Measurements from ENCODE around the gene FXYD6.

FXYD6 gene

DNA sequence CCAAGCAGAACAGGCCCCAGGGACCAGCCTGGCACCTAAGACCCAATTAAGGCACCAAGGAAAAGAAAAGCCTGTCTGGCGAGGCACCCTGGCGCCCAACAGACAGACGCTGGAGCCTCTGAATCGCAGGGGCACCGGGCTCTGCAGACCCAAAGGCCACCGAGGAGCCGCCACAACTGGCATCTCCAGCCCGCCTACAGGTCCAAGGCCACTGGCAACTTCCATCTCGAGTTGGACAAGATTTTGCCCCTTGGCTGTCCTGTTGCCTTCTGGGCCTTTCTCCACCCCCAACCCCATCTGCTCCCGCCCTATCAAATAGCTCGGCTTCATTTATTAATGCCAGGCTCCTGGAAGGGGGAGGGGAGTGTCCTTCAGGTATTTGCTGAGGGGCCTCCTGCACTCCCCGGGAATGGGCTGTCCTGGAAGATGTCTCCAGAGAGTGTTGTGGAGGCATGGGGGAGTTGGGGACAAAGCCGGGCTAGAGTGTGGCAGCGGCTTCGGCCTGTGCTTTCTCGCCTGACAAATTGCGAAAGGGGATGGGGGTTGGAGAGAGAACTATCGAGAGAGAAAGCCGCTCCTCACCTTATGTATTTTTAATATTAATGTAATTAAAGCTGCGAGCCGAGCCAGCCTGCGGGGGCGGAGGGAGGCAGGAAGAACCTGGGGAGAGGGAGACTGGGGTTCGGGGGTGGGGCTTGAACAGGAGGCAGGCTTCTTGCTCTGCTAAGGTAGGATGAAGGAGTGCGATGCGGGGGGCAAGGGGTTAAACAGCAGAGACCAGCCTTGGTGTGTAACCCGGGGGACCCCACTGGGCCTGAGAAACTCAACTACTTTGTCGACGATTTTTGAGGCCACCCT lies 81.5 kb downstream of the FXYD6 start:
- Histone ChIP-seq H3K4me1 (ENCODE audit: control insufficient read depth, insufficient read depth, low read length) (peaks cover 13% of the 10 kb centered on the region), H3K4me3 (ENCODE audit: low read depth, low read length) (peak overlapping the region; percentile 63), H3K27me3 (ENCODE audit: control insufficient read depth, insufficient read depth, low read length) (peaks cover 74% of the 10 kb centered on the region), H3K9me3 (ENCODE audit: control insufficient read depth, insufficient read depth, low read length) (no peaks in the 10 kb centered on the region), H3K36me3 (ENCODE audit: control insufficient read depth, insufficient read depth, low read length) (no peaks in the 10 kb centered on the region), H3K27ac (ENCODE audit: low read depth, low read length) (no peak overlapping the region), H3K9ac (ENCODE audit: low read depth, low read length) (no peak overlapping the region)

DNA sequence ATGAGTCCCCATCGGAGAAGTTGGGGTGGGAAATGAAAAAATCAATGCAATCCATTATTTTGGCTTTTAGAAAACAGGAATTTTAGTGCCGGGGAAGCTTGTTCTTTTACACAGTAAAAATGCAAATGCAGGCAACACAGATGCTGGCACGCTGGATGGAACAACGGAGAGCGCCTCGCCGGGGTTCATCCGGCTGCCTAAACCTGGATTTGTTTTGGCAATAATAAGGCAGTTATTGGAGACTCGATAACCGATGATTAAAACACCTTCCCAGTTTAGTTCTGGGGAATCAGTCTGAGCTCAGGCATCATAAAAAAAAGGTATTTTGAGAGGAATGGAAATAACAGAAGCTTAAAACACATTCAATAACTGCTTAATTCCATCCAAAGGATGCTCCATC lies 82.3 kb downstream of the FXYD6 start:
- Histone ChIP-seq H3K9me3 (ENCODE audit: control insufficient read depth, insufficient read depth, low read length) (no peaks in the 10 kb centered on the region), H3K4me3 (ENCODE audit: low read depth, low read length) (no peak overlapping the region), H3K4me1 (ENCODE audit: control insufficient read depth, insufficient read depth, low read length) (peaks cover 13% of the 10 kb centered on the region), H3K9ac (ENCODE audit: low read depth, low read length) (no peak overlapping the region), H3K27ac (ENCODE audit: low read depth, low read length) (no peak overlapping the region), H3K27me3 (ENCODE audit: control insufficient read depth, insufficient read depth, low read length) (peaks cover 65% of the 10 kb centered on the region), H3K36me3 (ENCODE audit: control insufficient read depth, insufficient read depth, low read length) (no peaks in the 10 kb centered on the region)

DNA sequence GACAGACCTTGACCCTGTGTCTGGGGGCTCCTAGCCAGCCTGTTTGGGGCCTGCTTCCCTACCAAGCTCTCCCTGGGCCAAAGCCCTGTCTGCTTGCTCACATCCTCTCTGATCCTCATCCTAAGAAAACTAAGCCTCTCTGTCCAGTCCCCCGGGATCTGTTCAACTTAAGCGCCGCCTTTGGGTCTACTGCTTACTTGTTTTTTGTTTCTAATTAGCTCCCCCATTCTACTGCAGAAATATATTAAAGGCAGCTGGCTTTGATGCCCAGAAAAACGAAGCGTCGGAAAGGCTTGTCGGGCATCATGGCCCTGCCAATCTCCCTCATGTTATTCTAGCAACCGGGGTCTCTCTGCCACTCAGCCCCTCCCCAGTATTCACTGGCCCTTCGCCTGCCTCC lies 82.9 kb downstream of the FXYD6 start:
- H3K4me3 ChIP-seq (ENCODE audit: low read depth, low read length), result no peak overlapping the region
- H3K36me3 ChIP-seq (ENCODE audit: control insufficient read depth, insufficient read depth, low read length), result no peaks in the 10 kb centered on the region
- peaks cover 60% of the 10 kb centered on the region for H3K27me3 ChIP-seq (ENCODE audit: control insufficient read depth, insufficient read depth, low read length)
- peaks cover 13% of the 10 kb centered on the region for H3K4me1 ChIP-seq (ENCODE audit: control insufficient read depth, insufficient read depth, low read length)
- H3K9me3 ChIP-seq (ENCODE audit: control insufficient read depth, insufficient read depth, low read length), result no peaks in the 10 kb centered on the region
- no peak overlapping the region for H3K9ac ChIP-seq (ENCODE audit: low read depth, low read length)
- H3K27ac ChIP-seq (ENCODE audit: low read depth, low read length), result no peak overlapping the region

DNA sequence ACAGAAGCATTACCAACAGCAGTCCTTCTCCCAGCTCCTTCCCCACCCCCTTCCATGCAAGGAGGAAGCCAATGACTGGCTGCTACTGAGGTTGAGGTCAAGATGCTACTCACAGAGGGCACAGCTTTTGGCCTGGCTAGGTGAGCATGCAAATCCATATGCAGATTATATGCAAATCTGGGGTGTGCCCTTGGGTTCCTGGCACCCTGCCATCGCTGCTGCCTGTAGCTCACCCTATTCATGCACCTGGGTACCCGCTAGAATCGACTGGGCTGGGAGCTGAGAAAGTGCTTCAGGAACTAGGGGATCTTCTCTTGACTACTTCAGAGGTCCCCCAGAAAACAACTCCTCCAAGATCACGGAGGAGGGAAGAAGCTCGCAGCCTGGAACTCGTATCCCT lies 83.5 kb downstream of the FXYD6 start:
- H3K27me3 ChIP-seq (ENCODE audit: control insufficient read depth, insufficient read depth, low read length), result peaks cover 55% of the 10 kb centered on the region

DNA sequence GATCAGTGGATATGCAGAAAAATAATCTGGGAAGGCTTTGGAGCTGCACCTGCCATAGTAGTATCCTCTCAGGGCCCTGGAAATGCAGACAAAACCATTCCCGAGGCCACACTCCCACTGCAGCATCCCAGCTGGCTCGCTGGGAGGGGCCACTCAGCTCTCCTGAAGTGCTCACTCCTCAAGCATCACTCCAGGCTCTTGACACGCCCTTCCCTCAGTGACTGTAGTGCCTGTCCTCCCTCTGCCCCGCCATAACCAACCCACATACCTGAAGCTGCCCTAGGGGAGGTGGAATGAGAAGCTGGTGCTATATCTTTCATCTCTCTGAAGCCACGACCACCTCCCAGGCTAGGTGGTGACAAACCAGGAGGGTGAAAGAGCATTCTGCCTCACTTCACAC lies 84.2 kb downstream of the FXYD6 start:
- peaks cover 13% of the 10 kb centered on the region for H3K4me1 ChIP-seq (ENCODE audit: control insufficient read depth, insufficient read depth, low read length)
- no peaks in the 10 kb centered on the region for H3K9me3 ChIP-seq (ENCODE audit: control insufficient read depth, insufficient read depth, low read length)
- H3K9ac ChIP-seq (ENCODE audit: low read depth, low read length), result no peak overlapping the region
- no peak overlapping the region for H3K4me3 ChIP-seq (ENCODE audit: low read depth, low read length)
- H3K36me3 ChIP-seq (ENCODE audit: control insufficient read depth, insufficient read depth, low read length), result no peaks in the 10 kb centered on the region
- H3K27ac ChIP-seq (ENCODE audit: low read depth, low read length), result no peak overlapping the region
- H3K27me3 ChIP-seq (ENCODE audit: control insufficient read depth, insufficient read depth, low read length), result peaks cover 49% of the 10 kb centered on the region

More for the DNA sequence above, 83.5 kb downstream of the FXYD6 start:
- Histone ChIP-seq H3K27ac (ENCODE audit: low read depth, low read length) (no peak overlapping the region), H3K36me3 (ENCODE audit: control insufficient read depth, insufficient read depth, low read length) (no peaks in the 10 kb centered on the region), H3K4me1 (ENCODE audit: control insufficient read depth, insufficient read depth, low read length) (peaks cover 13% of the 10 kb centered on the region), H3K9ac (ENCODE audit: low read depth, low read length) (no peak overlapping the region), H3K9me3 (ENCODE audit: control insufficient read depth, insufficient read depth, low read length) (no peaks in the 10 kb centered on the region), H3K4me3 (ENCODE audit: low read depth, low read length) (no peak overlapping the region)

DNA sequence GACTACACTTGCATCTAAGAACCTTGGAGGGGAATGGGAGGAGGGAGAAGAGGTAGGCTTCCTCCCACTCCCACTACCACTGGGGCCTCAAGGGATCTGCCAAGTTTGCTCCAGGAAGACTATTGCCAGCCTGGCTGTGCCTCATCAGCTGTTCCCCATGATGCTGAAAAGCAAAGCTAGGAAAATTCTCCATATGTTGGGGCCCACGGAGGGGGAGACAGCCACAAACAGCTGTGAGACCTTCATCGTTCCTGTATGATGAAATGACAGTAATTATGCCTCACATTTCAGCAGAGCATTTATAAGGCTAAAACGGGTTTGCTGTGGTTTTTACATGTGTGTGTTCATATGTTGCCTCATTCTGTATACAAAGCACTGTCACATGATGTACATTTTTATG lies 86.2 kb downstream of the FXYD6 start:
- Histone ChIP-seq H3K4me1 (ENCODE audit: control insufficient read depth, insufficient read depth, low read length) (peaks cover 5% of the 10 kb centered on the region; the same call in 1 of the 2 replicates), H3K27me3 (ENCODE audit: control insufficient read depth, insufficient read depth, low read length) (peaks cover 30% of the 10 kb centered on the region), H3K27ac (ENCODE audit: low read depth, low read length) (no peak overlapping the region), H3K9ac (ENCODE audit: low read depth, low read length) (no peak overlapping the region), H3K4me3 (ENCODE audit: low read depth, low read length) (no peak overlapping the region), H3K9me3 (ENCODE audit: control insufficient read depth, insufficient read depth, low read length) (no peaks in the 10 kb centered on the region), H3K36me3 (ENCODE audit: control insufficient read depth, insufficient read depth, low read length) (no peaks in the 10 kb centered on the region)

DNA sequence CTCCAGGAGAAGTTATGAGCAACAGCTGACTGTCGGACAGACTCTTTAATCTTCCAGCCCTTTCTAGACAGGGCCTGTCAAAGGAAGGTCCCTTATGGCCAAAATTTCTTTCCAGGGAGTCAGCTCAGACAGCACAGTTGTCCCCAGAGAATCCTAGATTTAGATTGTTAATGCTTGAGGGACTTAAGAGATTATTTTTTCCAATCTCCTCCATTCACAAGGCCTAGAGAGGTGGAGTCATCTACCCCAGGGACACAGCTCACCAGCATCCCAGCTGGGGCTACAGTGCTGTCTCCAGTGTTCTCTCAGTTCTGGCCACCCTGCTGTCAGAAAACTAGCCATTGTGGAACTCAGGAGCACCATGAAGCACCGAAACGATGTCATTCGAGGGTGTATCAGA lies 87.2 kb downstream of the FXYD6 start:
- Histone ChIP-seq H3K4me3 (ENCODE audit: low read depth, low read length) (no peak overlapping the region), H3K4me1 (ENCODE audit: control insufficient read depth, insufficient read depth, low read length) (no peaks in the 10 kb centered on the region), H3K36me3 (ENCODE audit: control insufficient read depth, insufficient read depth, low read length) (no peaks in the 10 kb centered on the region), H3K9me3 (ENCODE audit: control insufficient read depth, insufficient read depth, low read length) (no peaks in the 10 kb centered on the region), H3K9ac (ENCODE audit: low read depth, low read length) (no peak overlapping the region), H3K27ac (ENCODE audit: low read depth, low read length) (no peak overlapping the region), H3K27me3 (ENCODE audit: control insufficient read depth, insufficient read depth, low read length) (peaks cover 19% of the 10 kb centered on the region)
